HG02623 (cell line): ENCODE data around the gene CYP2C18.
A peak's percentile ranks its signal among the peaks of the same experiment; 100 is the strongest.
"Not testable (repeated sequence)": the region's sequence is repeated elsewhere in the genome, so short reads cannot be mapped to it uniquely, and the experiment has no call there.

Experiments used
- ATAC-seq: cut with Tn5 transposase; IDR thresholded peaks from one replicate; pipeline ENCODE4 v1.9.1; 2021; ENCODE audit warnings: moderate library complexity; ENCODE audit not compliant: unreplicated experiment

Gene CYP2C18

GRCh38 chr10:94683214-94684054 is at the start of gene CYP2C18:
Gene CYP2C18 (plus strand): TSS chr10:94683729. CDS start chr10:94683820, 91 bp downstream.
- ATAC-seq: no peak

- not testable (repeated sequence) for ATAC-seq
Observed at GRCh38 chr10:94638097-94638496, 45.4 kb upstream of the CYP2C18 start.

GRCh38 chr10:94639902-94640301 is 43.6 kb upstream of the CYP2C18 start:
- no peak for ATAC-seq

- ATAC-seq: no peak
Observed at GRCh38 chr10:94640562-94640961, 43.0 kb upstream of the CYP2C18 start.

- ATAC-seq: no peak
Observed at GRCh38 chr10:94641480-94641879, 42.0 kb upstream of the CYP2C18 start.

- no peak for ATAC-seq
Observed at GRCh38 chr10:94644352-94644751, 39.2 kb upstream of the CYP2C18 start.

GRCh38 chr10:94645285-94645684 is 38.2 kb upstream of the CYP2C18 start:
- ATAC-seq: peak; percentile 61

- not testable (repeated sequence) for ATAC-seq
Observed at GRCh38 chr10:94655201-94655600, 28.3 kb upstream of the CYP2C18 start.

- not testable (repeated sequence) for ATAC-seq
Observed at GRCh38 chr10:94663061-94663460, 20.5 kb upstream of the CYP2C18 start.

- no peak for ATAC-seq
Observed at GRCh38 chr10:94666391-94667102, 17.0 kb upstream of the CYP2C18 start.

GRCh38 chr10:94673614-94674321 is 9.8 kb upstream of the CYP2C18 start:
- ATAC-seq: no peak

GRCh38 chr10:94676496-94676895 is 7.0 kb upstream of the CYP2C18 start:
- no peak for ATAC-seq

- no peak for ATAC-seq
Observed at GRCh38 chr10:94677691-94678090, 5.8 kb upstream of the CYP2C18 start.

- ATAC-seq: no peak
Observed at GRCh38 chr10:94678475-94678874, 5.1 kb upstream of the CYP2C18 start.

- ATAC-seq: no peak
Observed at GRCh38 chr10:94680544-94680943, 3.0 kb upstream of the CYP2C18 start.

GRCh38 chr10:94682636-94683035 is 893 bp upstream of the CYP2C18 start:
- ATAC-seq: not testable (repeated sequence)

GRCh38 chr10:94687625-94688248 is 4.2 kb downstream of the CYP2C18 start:
- ATAC-seq: no peak

GRCh38 chr10:94706089-94706488 is 22.6 kb downstream of the CYP2C18 start:
- ATAC-seq: no peak

- no peak for ATAC-seq
Observed at GRCh38 chr10:94710578-94710977, 27.0 kb downstream of the CYP2C18 start.

- ATAC-seq: no peak
Observed at GRCh38 chr10:94725871-94726270, 42.3 kb downstream of the CYP2C18 start.

GRCh38 chr10:94735197-94735596 is 51.7 kb downstream of the CYP2C18 start:
- ATAC-seq: no peak
